LoVo (cell line): ENCODE measurements around the gene ANKRD63.
A peak's percentile ranks its signal among the peaks of the same experiment; 100 is the strongest.

Source experiments
- DNase-seq: peaks from one replicate; pipeline ENCODE4 v3.0.0-alpha.2; 2016; ENCODE audit warnings: low spot score

The ANKRD63 gene, protein sequence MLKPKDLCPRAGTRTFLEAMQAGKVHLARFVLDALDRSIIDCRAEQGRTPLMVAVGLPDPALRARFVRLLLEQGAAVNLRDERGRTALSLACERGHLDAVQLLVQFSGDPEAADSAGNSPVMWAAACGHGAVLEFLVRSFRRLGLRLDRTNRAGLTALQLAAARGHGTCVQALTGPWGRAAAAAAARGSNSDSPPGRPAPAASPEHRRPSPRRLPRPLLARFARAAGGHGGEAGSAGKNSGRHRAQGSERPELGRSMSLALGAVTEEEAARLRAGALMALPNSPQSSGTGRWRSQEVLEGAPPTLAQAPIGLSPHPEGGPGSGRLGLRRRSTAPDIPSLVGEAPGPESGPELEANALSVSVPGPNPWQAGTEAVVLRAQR

DNA sequence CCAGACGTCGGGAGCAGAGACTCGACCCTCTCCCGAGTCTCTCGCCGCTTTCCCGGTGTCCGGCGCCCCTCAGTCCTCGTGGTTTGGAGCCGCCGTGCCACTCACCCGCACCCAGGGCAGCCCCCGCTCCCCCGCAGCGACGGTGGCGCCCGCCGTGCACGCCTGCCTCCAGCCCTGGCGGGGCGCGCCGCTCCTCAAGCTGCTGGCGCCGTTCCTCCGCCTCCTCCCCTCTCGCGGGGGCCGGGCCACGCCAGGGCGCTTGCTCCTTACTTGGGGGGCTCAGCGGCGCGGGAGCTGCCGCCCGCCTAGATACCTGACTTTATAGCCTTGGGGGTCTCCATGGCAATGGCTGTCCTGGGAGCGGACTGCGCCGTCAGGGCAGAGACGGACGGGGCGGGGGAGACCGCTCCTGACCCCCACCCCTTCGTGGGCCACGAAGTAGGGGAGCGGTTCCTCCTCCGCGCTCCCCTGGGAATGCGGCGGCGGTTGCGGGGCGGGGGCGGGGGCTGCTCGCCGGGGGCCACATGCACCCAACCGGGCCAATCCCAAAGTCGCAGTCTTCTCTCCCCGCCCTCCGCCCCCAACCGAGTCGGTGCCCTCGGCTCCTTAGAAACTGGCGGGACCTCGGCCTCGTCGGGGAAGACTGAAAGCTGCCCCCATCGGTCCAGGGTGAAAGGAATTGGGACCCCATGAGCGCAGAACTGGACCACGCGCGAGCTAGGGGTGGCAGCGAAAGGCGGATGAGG lies at the start of gene ANKRD63:
TSS of gene ANKRD63 (minus strand) at position 196 of the 746 bp plus-strand sequence. CDS start 478 bp downstream, outside the sequence.
- DNase-seq = peak; percentile 29

DNA sequence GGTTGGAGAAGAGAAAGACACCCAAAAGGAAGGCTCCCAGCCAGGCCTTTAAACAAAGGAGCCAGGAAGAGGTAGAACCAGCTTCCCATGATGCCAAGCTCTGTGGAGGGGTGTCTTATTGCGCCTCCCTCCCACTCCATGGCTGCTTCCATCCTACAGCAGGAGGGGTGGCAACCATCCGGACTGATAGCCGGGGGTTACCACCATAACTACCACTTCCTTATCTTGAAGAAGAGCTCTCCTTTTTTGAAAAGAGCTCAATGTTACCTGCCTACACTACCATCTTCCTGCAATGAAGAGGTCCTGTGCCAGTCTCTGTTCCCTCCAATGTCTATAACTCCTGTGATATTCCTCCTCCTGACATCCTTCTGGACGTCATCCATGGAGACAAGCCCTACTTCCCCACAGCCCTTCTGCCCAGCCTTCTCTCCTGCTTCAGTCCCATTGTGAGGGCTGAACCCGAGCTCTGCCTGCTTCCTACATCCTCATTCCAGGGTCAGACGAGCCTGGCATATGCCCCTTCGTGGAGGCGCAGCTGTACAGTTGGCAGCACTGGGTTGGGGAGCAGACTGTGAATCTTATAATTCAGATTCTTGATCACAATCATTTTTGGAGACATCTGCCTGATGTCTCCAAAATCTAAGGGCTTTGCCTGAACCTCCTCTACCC lies 49.4 kb upstream of the ANKRD63 start:
- DNase-seq = no peak

DNA sequence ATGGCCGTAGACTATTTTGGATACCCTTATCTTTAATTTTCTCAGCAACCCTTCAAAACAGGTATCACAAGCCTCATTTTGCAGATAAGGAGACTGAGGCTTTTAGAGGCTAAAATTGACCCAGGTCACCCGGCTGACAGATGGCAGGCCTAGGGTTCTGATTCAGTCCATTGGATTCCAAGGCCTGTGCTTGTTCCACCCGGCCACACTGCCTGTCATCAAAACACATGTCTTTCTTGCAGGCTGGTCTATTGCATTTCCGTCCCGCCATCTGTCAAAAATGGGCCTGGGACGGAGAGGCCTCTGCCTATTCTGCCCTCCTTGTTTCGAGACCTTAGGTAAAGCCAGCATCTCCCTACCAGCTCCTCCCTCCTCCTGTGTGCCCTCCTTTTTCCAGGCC lies 48.8 kb upstream of the ANKRD63 start:
- no peak for DNase-seq

DNA sequence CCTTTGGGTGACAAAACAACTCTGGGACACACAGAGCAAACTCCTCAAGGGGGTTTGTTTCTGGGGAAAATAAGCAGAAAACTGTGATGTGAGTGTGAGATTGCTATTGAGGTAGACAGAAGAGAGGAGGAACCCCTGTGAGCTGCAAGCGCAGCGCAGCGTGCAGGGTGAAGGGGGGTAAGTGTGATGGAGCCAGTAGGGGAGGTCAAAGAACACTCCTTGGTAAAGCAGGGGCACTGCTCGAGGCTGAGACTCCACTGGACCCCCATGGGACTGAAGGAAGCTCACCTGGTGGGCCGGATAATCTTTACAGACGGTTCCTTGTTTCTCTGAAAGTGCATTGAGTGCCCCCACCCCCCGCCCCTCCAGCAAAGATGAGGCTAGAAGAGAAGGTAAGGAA lies 48.2 kb upstream of the ANKRD63 start:
- DNase-seq = no peak

DNA sequence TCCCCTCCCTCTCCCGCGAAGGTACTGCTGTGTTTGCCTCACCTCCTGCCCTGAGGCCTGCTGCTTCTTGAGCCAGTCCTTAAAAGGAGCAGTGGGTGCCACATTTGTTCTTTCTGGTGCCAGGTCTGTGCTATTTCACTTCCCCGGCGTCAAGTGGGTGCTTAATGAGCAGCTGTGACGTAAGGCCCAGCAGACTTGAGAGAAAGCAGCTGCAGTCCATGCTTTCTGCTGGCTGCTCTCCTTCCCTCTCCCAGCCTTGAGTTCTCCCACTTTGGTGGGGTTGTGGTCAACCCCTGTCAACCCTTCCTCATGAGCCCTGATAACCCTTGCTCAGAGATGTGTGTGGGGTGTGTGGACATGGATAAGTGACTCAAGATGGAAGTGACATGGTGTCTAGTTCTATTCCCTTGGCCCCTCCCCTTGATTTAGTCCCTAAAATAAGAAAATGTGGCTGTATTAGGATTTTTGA lies 47.5 kb upstream of the ANKRD63 start:
- no peak for DNase-seq

DNA sequence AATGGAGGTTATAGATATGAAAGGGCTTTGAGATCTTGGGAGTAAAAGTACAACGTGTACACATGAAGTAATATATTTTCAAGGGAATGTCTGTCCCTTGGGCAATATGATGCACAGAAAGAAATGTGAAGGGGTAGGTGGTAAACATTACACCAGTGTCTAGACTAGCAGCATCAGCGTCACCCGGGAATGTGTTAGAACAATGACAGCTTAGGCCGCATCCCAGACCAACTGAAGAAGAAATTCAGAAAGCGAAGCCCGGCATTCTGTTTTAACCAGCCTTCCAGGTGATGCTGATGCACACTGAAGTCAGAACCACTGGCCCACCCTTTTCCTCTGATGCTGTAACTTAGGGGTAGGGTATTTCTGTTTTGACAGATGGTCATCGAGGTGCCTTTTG lies 46.9 kb upstream of the ANKRD63 start:
- no peak for DNase-seq

DNA sequence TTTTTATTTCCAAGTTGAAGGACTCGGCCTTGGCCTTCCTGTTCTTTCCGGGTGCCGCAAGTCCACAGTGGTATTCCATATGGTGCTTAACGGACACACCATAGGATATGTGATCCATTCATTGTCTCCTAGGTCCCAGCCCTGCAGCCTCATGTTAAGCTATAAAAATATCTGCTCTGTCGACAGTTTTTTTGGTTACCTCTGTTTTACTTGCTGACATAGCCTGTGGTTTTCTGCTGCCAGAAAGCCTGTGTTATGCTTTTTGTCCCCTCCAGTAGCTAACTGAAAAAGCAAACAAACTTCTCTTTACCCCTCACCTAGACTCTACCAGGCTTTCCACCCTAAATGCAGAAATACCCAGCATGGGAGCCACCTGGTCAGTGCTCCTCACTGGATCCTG lies 45.9 kb upstream of the ANKRD63 start:
- DNase-seq = no peak

DNA sequence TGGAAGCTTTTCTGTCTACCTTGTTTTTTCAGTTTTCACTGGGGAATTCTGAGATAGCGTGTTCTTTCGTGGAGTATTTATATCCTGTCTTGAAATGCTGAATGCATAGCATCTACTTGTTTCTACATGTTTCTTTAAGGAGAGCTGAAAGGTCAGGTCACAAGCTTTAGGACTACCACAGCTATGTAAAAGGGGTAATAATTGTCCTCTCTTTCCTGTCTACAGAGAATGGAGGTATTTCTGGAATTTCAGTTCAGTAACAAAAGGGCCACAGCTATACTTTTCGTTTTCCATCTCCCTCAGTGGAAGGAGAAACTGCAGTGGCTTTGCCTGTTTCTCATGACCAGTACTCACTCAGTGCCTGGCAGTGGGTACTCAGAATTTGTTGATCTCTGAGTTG lies 45.3 kb upstream of the ANKRD63 start:
- no peak for DNase-seq

DNA sequence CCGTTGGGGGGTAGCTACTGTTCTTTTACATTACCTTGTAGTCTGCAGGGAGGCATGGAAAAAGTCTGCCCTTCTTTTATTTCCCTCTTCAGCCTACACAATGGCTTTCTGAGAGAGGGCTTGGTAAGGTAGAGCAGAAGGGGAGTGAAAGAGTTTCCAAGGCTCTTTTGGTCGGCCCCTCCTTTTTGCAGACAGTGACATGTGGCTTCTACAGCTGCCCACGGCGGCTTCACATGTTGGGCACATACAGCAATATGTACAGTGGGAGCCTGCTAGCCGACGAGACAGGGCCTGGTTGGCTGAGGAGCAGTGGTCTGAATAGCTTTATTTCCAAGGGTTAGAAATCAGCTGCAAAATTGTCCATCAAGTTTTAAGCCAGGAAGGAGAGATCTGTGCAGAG lies 44.6 kb upstream of the ANKRD63 start:
- DNase-seq = no peak

DNA sequence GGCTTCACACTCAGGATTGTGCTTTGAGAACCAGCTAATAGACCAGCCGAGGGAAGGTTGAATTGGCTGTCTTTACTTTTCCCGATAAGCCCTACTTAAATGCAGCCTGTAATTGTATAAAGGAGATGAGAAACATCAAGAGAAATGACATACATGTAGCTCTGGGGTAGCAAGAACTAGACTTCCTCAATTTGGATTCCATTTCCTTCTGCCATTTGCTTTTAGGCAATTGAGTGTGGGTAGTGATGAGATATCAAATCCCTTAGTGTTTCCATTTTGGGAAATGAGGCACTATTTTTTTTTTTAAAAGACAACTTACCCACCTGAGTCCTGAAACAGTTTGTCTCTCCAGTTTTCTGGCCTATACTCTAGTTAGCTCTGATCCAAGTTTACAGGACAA lies 42.8 kb upstream of the ANKRD63 start:
- no peak for DNase-seq

DNA sequence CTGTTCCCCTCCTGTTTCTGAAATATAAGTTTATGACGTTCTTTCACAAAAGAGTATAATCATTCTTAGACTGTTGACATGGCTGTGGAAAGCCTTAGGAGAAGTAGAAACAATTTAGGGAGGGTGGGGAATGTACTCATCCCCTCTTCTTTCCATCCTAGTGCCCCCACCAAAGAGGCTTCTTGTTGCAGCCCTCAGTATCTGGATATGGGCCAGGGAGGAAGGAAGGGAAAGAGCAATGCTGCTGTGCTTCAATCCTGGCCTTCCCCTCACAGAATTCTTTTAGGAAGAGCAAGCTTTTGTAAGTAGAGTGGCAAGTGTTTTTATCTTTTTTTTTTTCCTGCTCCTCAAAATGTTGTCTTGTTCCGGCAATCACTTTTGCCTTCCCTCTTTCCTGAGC lies 42.3 kb upstream of the ANKRD63 start:
- no peak for DNase-seq

DNA sequence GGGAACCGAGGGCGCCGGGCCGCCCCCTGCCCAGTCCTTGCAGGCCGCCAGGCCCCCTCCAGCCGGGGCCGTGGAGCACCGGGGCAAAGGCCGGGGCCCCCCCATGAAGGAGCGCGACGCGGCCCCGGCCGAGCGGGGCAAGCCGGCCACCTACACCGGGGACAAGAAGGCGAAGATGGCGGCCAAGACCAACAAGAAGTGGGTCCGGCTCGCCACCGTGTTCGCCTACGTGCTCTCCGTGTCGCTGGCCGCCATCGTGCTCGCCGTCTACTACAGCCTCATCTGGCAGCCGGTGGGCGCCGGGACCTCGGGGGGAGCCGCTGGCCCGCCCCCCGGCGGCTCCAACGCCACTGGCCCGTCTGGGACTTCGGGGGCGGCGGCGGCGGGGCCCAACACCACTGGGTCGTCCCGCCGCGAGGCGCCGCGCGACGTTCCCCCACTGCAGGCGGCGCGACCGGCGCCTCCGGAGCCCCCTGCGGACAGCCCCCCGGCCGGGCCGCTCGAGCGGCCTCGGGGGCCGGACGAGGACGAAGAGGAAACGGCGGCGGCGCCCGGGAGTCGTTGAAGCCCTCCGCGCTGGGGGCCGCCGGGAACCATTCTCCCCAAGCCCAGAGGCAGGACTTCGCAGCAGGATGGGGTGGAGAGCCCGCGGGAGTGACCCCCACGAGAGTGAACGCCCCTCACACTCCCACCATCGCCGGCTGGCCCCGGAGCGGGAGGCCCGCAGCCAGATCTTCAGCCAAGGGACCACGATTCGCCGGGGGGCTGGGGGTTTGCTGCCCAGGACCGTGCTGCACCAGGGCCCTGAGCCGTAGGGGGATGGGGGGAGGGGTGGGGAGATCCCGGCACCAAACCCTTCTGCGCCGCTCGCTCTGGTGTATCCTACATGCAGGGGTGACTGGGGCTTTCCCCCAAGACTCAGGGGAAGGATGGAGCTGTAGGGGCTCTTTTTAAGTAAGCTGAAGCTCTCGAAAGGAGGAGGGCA lies 41.4 kb upstream of the ANKRD63 start:
- no peak for DNase-seq

DNA sequence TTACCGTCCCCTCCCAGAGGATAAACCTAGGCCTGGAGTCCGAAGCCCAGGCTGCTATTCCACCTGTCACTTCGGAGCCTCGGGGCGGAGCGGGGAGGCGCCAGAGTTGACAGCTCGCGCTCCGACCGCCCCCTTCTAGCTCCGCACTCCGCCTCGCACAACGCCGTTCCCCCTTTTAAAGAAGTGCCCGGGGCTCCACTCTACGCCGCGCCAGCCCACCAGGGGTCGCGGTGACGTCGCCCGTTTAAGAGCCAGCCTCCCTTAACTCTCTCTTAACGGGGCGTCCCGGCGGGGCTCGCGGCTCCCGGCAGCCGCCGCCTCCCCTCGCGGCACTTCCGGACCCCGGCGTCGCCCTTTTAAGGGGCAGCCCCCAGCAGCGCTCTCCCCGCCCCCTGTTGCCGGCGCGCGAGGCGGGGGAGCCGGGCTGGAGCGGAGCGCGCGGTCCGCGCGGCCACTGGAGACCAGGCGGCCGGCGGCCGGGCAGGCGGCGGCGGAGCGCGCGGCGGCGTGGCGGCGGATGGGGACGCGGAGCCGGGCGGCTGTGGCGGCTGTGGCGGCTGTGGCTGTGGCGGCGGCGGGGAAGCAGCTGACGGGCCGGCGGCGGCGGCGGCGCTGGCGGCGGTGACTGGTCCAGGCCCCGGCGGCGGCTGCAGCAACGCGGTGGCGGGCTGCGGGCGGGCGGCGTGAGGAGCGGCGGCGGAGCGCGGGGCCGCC lies 40.5 kb upstream of the ANKRD63 start, which contains the start of gene INAFM2:
TSS of gene INAFM2 (plus strand) at position 454 of the 714 bp plus-strand sequence. CDS start 364 bp downstream, outside the sequence.
- peak; percentile 98 for DNase-seq

DNA sequence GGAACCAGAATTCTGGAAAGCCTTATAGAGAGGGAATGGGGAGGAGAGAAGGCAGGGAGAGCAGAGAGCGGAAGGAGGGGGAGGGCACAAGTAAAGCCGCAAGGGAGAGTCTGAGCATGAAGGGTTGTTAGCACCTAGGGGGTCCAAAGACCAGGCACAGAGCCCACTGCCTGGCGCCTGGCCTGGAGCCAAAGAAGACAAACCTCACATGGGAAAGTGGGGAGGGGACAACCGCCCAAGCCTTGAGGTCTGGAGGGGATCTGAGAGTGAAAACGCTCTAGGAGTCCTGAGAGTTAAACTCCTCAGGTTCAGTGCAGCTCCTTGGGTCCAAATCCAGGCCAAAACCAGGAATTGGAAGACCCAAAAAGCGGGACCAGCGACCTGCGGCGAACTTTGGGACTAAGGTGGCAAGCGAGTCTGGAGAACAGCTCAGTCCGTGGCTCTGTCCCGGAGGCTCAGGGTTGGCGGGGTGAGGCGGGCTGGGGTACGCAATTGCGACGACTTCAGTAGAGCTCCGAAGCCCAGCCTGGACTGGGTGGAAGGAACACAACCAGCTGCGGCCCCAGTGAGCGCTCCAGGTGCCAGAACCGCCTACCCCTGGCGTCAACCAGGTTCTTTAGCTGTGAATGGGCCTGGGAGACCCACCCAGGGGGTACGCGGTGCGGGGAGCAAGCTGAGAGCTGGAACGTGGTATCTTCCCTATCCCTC lies 39.8 kb upstream of the ANKRD63 start:
- DNase-seq = no peak

DNA sequence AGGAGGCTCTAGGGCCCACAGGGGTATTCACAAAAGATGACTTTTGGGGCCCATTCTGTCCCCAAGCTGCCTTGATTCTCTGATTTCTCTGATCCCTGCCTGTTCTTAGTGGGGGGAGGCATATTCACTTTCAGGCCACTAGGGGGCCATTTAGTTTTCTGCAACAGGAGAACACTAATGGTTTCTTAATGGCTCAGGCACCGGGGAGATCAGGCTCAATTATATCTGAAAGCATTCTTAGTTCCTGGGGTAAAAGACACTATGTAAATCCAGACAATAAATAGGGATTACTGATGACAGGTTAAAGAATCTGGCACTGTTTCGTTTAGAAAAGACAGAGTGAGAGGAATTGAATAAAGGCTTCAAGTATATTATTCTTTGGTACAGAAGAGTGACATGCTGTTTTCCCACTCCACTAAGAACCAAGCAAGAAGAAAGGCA lies 38.1 kb upstream of the ANKRD63 start:
- DNase-seq = peak; percentile 80

DNA sequence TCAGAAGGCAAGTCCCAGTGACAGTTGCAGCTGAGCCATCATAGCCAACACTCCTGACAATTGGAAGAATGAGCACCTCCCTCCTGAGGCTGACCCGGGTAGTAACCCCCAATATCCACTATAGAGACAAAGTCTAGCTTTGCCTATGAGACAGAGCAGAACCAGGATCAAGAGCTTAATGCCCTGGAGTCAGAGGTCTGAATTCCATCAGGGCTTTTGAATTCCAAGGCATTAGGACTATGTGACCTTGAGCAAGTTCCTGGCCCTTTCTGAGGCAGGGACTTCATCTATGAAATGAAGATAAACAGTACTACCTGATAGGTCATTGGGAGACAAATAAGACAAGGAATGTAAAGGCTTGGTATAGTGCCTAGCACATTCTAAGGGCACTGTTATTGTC lies 37.5 kb upstream of the ANKRD63 start:
- DNase-seq = no peak

DNA sequence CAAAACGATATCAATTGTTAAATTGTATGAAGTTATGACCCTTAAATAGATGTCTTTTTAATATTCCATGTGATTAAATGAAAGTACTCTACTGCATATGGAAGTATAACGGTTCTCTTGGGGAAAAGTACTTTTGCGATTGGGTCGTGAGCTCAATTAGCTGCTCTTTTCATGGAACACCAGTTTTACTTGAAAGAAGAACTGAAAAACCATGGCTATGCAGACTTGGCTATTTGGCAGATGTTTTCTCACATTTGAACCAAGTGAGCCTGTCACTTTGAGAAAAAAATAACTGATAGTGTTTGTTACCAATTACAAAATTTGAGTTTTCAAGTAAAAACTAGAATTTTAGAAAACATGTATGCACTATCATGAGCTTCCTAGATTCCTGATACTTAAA lies 34.7 kb upstream of the ANKRD63 start:
- DNase-seq = no peak

DNA sequence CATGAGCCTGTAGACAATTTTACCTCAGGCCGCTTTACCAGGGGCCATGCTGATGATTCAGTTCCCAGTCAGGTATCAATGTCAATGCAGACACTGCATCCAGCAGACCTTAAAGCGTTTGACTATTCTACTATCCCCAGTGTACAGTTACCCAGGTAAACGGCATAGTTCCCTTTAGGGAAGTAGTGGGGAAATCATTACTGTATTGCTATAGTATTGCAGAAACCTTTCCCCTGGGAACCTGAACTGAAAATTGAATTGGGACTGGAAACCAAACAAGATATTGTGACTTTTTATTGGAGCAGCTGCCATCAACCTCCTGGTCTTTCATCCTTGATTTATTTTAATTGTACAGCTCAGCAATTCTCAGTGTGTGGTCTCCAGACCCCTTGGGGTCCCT lies 34.1 kb upstream of the ANKRD63 start:
- no peak for DNase-seq

DNA sequence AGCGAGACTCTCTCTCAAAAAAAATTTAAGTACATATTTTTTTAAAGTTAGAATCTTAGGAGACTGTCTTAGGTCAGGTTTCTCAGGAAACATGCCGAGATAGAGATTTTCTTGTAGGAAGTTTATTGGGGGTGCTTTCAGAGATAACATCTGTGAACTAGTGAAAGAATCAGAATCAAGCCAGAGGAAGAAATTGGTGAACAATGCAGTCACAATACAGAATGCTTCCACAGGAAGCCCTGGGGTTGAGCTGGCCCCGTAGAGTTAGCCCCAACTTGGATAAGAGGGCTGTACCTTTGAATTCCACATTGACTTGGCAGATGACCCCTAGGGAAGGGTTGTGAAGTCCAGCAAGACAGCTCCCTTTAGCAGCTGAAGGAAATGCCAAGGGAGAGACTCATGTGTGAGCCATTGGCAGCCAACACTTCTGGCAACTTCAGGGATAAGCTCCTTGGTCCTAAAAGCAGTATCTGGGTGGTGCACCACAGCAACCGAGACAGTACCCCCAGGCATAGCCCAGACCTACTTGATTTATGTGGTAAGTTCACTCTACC lies 31.9 kb upstream of the ANKRD63 start:
- no peak for DNase-seq
